ENCODE measurements around the gene HMX3. TPM values are rescaled to one million over a fixed set of nuclear protein-coding genes. Genes with fewer than 3 reads are reported as not detected.

The HMX3 gene
- total and polyA plus RNA-seq, 2 of the 8 experiments (the other 6 are each of a cell fraction or from before 2014, with no cell fraction given), result 0.05 TPM; not detected in 1

- no peaks in the 10 kb centered on the region; a peak in 1 of 8 replicates for H3K36me3 ChIP-seq (ENCODE audit: control insufficient read depth in 2 of 4, insufficient read depth in 4 of 4, low read length in 3 of 4)
- H3K4ac ChIP-seq (replicated peaks; ENCODE audit: insufficient read length, low read depth, low read length), result no peak overlapping the region
- no peak overlapping the region for H2AFZ ChIP-seq (ENCODE audit: low read length)
- POLR2A ChIA-PET (ENCODE audit: partially characterized antibody), result interaction anchor here (4.2 kb wide), 1 partner anchor 9 kb away, joined by 31 read pairs; no protein-coding TSS in a partner anchor
- H2BK5ac ChIP-seq (ENCODE audit: low read depth, low read length), result no peak overlapping the region
- no peaks in the 10 kb centered on the region for H3K9me3 ChIP-seq (ENCODE audit: insufficient read depth in 2 of 2, low read depth in 1 of 2, low read length in 1 of 2)
- no peaks in the 10 kb centered on the region for H3K79me2 ChIP-seq (ENCODE audit: control insufficient read depth in 1 of 2, insufficient read depth in 2 of 2, low read length in 2 of 2)
- DNase-seq (ENCODE audit: low read depth in 1 of 2, low spot score in 2 of 2) (peak in 1 of 2 experiments; percentile 71), FAIRE-seq (no peak)
- 0 out of 2 replicates have a peak overlapping the region, but pooled peaks have one; percentile 27 for H2BK12ac ChIP-seq (ENCODE audit: low read depth, low read length)
- H2BK15ac ChIP-seq (ENCODE audit: low read length), result no peak overlapping the region
- H3K56ac ChIP-seq (replicated peaks; ENCODE audit: insufficient read length, low read depth, low read length), result no peak overlapping the region
- peaks cover 14 to 52% (median 32%) of the 10 kb centered on the region in 4 experiments for H3K4me1 ChIP-seq (replicated peaks in 1 of 4; ENCODE audit: control insufficient read depth in 3 of 4, insufficient read depth in 4 of 4, low read length in 3 of 4)
- no peak overlapping the region for H2BK120ac ChIP-seq (replicated peaks; ENCODE audit: low read depth, low read length)
- WGBS, 2 experiments (ENCODE audit: extremely low coverage in 1 of 2, insufficient coverage in 1 of 2, insufficient read length in 1 of 2, insufficient replicate concordance in 2 of 2, low coverage in 1 of 2, low lambda C conversion rate in 2 of 2, missing lambda C conversion rate in 1 of 2), result 1% methylated on average over 33 of the region's 33 CpGs; no CpG with 5 or more reads in 1 of the 2 experiments
- no peak overlapping the region for H3K27ac ChIP-seq (ENCODE audit: low read depth, low read length)
- peak overlapping the region; percentile 40; the same call in 1 of the 2 replicates for H2BK20ac ChIP-seq (ENCODE audit: low read length)
- no peak overlapping the region for H3K9ac ChIP-seq (replicated peaks in 1 of 4; ENCODE audit: extremely low read depth in 1 of 4, low read depth in 3 of 4, low read length in 3 of 4)
- H3K23me2 ChIP-seq (ENCODE audit: low read depth, low read length), result peaks cover 9% of the 10 kb centered on the region; the same call in 1 of the 2 replicates
- peaks cover 11 to 33% of the 10 kb centered on the region in 2 experiments for H4K20me1 ChIP-seq (replicated peaks in 1 of 2; ENCODE audit: control insufficient read depth in 1 of 2, insufficient read depth in 2 of 2, low read length in 2 of 2)
- peaks cover 93 to 100% (median 99%) of the 10 kb centered on the region in 4 experiments for H3K27me3 ChIP-seq (replicated peaks in 1 of 4; ENCODE audit: control insufficient read depth in 3 of 4, extremely low read depth in 1 of 4, insufficient read depth in 3 of 4, low read length in 3 of 4)
- peak overlapping the region; percentile 63 for H4K8ac ChIP-seq (ENCODE audit: extremely low read depth, insufficient read depth, low read length)
- H3K79me1 ChIP-seq (ENCODE audit: low read depth, low read length), result no peaks in the 10 kb centered on the region
- no peak overlapping the region for H3K14ac ChIP-seq (ENCODE audit: insufficient read length)
- H2AK5ac ChIP-seq (ENCODE audit: low read depth, low read length), result no peak overlapping the region
- peak overlapping the region; percentile 67 to 70 for H3K4me2 ChIP-seq (ENCODE audit: insufficient read depth in 1 of 2, low read depth in 2 of 2, low read length in 2 of 2)
- H4K91ac ChIP-seq (replicated peaks; ENCODE audit: insufficient read length, low read length), result no peak overlapping the region
- H3K23ac ChIP-seq (ENCODE audit: insufficient read length), result no peak overlapping the region
- CTCF ChIA-PET (ENCODE audit: partially characterized antibody), result interaction anchor here (0.7 to 5.1 kb wide), 6 partner anchors 9 to 824 kb away, joined by 3 to 35 read pairs (median 6); no protein-coding TSS in a partner anchor
- H3K18ac ChIP-seq (ENCODE audit: extremely low read depth, low read length), result no peak overlapping the region
- no peak overlapping the region for H4K5ac ChIP-seq (ENCODE audit: insufficient read length, low read depth, low read length)
- H3K4me3 ChIP-seq (ENCODE audit: extremely low read depth in 1 of 4, insufficient read depth in 2 of 4, low read depth in 3 of 4, low read length in 4 of 4), result peak overlapping the region; percentile 5 to 51 (median 19); a peak in 5 of 8 replicates
- TF ChIP-seq CTBP2 (IDR thresholded peaks at IDR 0.05; ENCODE audit: borderline replicate concordance, insufficient read depth, insufficient read length, low read length) (peak; percentile 89), RBBP5 (IDR thresholded peaks at IDR 0.05; ENCODE audit: borderline replicate concordance, low read depth, low read length) (0 out of 2 replicates have a peak, but pooled peaks have one; percentile 55), RNF2 (IDR thresholded peaks at IDR 0.05; ENCODE audit: borderline replicate concordance, low read depth, low read length, missing control alignments, poor library complexity, severe bottlenecking) (peak; percentile 76), ASH2L (IDR thresholded peaks at IDR 0.05; ENCODE audit: low read length) (peak; percentile 35), SUZ12 (IDR thresholded peaks at IDR 0.05; ENCODE audit: low read length) (peak; percentile 86), POLR2A (IDR thresholded peaks at IDR 0.05; ENCODE audit: control extremely low read depth in 1 of 2, low read depth in 2 of 2, low read length in 2 of 2) (no peak), EZH2 (IDR thresholded peaks at IDR 0.05; ENCODE audit: low read depth, low read length, severe bottlenecking) (peak; percentile 85)
- TF ChIP-seq, protein P1, sequence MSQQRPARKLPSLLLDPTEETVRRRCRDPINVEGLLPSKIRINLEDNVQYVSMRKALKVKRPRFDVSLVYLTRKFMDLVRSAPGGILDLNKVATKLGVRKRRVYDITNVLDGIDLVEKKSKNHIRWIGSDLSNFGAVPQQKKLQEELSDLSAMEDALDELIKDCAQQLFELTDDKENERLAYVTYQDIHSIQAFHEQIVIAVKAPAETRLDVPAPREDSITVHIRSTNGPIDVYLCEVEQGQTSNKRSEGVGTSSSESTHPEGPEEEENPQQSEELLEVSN (IDR thresholded peaks at IDR 0.05), result 0 out of 2 replicates have a peak, but pooled peaks have one; percentile 11
- TF ChIP-seq, protein P2, sequence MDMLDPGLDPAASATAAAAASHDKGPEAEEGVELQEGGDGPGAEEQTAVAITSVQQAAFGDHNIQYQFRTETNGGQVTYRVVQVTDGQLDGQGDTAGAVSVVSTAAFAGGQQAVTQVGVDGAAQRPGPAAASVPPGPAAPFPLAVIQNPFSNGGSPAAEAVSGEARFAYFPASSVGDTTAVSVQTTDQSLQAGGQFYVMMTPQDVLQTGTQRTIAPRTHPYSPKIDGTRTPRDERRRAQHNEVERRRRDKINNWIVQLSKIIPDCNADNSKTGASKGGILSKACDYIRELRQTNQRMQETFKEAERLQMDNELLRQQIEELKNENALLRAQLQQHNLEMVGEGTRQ (IDR thresholded peaks at IDR 0.05; ENCODE audit: low read length), result no peak
These were observed 7.5 kb downstream of the HMX3 start for GRCh38 chr10:123143162-123143824.
